Measurements from ENCODE around the gene MDM2.

The MDM2 gene

GRCh38 chr12:68773582-68773981 lies 34.4 kb upstream of the MDM2 start:
- H3K27ac Mint-ChIP-seq, result no peak overlapping the region
- H3K27me3 Mint-ChIP-seq (ENCODE audit: low read depth), result no peaks in the 10 kb centered on the region
- peaks cover 7% of the 10 kb centered on the region for H3K4me1 Mint-ChIP-seq (ENCODE audit: low read depth)
- H3K4me3 Mint-ChIP-seq, result no peak overlapping the region
- no peaks in the 10 kb centered on the region for H3K9me3 Mint-ChIP-seq
- DNase-seq (ENCODE audit: low spot score), result no peak
- H3K36me3 Mint-ChIP-seq (ENCODE audit: low read depth), result no peaks in the 10 kb centered on the region

- Mint-ChIP-seq H3K9me3 (no peaks in the 10 kb centered on the region), H3K4me3 (no peak overlapping the region), H3K36me3 (ENCODE audit: low read depth) (no peaks in the 10 kb centered on the region), H3K27ac (no peak overlapping the region), H3K27me3 (ENCODE audit: low read depth) (no peaks in the 10 kb centered on the region), H3K4me1 (ENCODE audit: low read depth) (peaks cover 7% of the 10 kb centered on the region)
- DNase-seq (ENCODE audit: low spot score), result no peak
Observed at GRCh38 chr12:68775121-68775630, 32.8 kb upstream of the MDM2 start.

DNA sequence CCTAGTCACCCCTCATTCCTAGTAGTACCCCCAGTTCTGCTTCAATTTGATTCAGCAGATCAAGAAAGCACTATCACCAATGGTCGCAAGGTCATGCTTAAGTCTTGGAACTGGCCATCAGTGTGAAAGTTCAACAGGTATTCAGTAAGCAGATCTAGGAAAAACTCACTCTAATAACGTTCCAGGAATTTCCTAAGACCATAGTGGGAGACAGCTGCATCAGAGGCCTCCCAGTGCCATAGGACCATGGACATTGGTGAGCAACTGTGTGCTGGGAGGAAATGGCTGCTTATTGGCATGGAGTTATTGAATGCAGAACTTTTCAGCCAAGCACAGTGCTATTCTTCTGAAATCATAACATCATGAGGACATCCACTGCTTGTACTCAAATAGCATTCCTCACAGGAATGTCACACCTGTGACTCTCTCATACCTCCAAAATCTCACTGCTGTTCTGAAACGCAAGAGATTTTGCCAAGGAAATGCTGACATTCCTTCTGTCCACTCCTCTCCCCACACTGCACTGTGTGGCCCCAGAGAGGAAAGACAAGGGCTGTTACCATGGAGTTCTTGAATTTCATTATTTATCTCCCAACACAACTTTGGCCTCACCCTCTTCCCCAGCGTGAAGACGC lies 30.9 kb upstream of the MDM2 start:
- Mint-ChIP-seq H3K36me3 (ENCODE audit: low read depth) (no peaks in the 10 kb centered on the region), H3K27me3 (ENCODE audit: low read depth) (no peaks in the 10 kb centered on the region), H3K27ac (no peak overlapping the region), H3K4me1 (ENCODE audit: low read depth) (peaks cover 7% of the 10 kb centered on the region), H3K9me3 (no peaks in the 10 kb centered on the region), H3K4me3 (no peak overlapping the region)
- DNase-seq (ENCODE audit: low spot score), result no peak

DNA sequence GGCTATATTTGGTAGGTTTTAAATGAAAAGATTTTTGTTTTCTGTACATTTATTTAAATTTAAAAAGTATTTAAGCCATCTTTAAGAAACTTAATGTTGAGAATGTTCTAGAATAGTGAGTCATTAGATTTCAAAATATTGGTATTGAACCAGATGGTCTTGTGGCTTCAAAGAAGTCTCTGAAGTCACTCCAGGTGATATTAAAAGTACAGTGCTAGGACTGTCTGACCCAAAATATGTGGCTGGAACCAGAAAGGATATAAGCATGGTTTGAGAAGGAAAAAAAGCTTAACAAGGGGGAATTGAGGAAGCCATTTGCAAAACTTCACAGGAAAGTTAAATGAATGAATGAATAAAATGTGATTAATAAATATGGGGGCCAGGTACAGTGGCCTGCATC lies 28.7 kb upstream of the MDM2 start:
- Mint-ChIP-seq H3K4me3 (no peak overlapping the region), H3K27me3 (ENCODE audit: low read depth) (no peaks in the 10 kb centered on the region), H3K27ac (no peak overlapping the region), H3K4me1 (ENCODE audit: low read depth) (no peaks in the 10 kb centered on the region), H3K9me3 (no peaks in the 10 kb centered on the region), H3K36me3 (ENCODE audit: low read depth) (no peaks in the 10 kb centered on the region)
- no peak for DNase-seq (ENCODE audit: low spot score)

- no peaks in the 10 kb centered on the region for H3K27me3 Mint-ChIP-seq (ENCODE audit: low read depth)
- H3K9me3 Mint-ChIP-seq, result no peaks in the 10 kb centered on the region
- H3K4me3 Mint-ChIP-seq, result no peak overlapping the region
- no peak for DNase-seq (ENCODE audit: low spot score)
- H3K36me3 Mint-ChIP-seq (ENCODE audit: low read depth), result no peaks in the 10 kb centered on the region
- H3K27ac Mint-ChIP-seq, result no peak overlapping the region
- H3K4me1 Mint-ChIP-seq (ENCODE audit: low read depth), result no peaks in the 10 kb centered on the region
Observed at GRCh38 chr12:68780731-68781130, 27.2 kb upstream of the MDM2 start.

- H3K27ac Mint-ChIP-seq, result no peak overlapping the region
- no peaks in the 10 kb centered on the region for H3K36me3 Mint-ChIP-seq (ENCODE audit: low read depth)
- no peaks in the 10 kb centered on the region for H3K4me1 Mint-ChIP-seq (ENCODE audit: low read depth)
- no peak overlapping the region for H3K4me3 Mint-ChIP-seq
- DNase-seq (ENCODE audit: low spot score), result no peak
- H3K9me3 Mint-ChIP-seq, result no peaks in the 10 kb centered on the region
- H3K27me3 Mint-ChIP-seq (ENCODE audit: low read depth), result no peaks in the 10 kb centered on the region
Observed at GRCh38 chr12:68781728-68782127, 26.2 kb upstream of the MDM2 start.

- DNase-seq (ENCODE audit: low spot score), result no peak
- H3K9me3 Mint-ChIP-seq, result no peaks in the 10 kb centered on the region
- no peak overlapping the region for H3K4me3 Mint-ChIP-seq
- H3K27me3 Mint-ChIP-seq (ENCODE audit: low read depth), result no peaks in the 10 kb centered on the region
- no peak overlapping the region for H3K27ac Mint-ChIP-seq
- H3K36me3 Mint-ChIP-seq (ENCODE audit: low read depth), result no peaks in the 10 kb centered on the region
- H3K4me1 Mint-ChIP-seq (ENCODE audit: low read depth), result peaks cover 5% of the 10 kb centered on the region
Observed at GRCh38 chr12:68784015-68784414, 24.0 kb upstream of the MDM2 start.

DNA sequence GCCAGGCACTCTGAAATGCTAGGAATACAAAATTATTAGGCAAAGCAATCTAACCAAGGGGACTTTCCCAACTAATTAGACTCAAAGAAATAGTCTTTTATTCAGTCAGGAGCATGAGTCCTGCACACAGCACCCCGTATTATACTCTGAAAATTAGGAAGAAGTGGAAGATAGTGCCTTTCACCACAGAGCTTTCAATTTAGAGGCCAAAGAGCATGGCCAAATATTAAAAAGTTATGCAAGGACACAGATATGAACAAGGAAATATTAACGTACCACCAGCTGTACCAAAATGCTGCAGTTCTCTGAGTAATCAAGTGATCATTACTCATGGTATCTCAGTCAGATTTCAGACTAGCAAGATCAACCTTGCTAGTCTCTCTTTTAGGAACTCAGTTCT lies 22.6 kb upstream of the MDM2 start:
- Mint-ChIP-seq H3K9me3 (no peaks in the 10 kb centered on the region), H3K27ac (no peak overlapping the region), H3K4me3 (no peak overlapping the region), H3K36me3 (ENCODE audit: low read depth) (no peaks in the 10 kb centered on the region), H3K4me1 (ENCODE audit: low read depth) (peaks cover 5% of the 10 kb centered on the region), H3K27me3 (ENCODE audit: low read depth) (no peaks in the 10 kb centered on the region)
- DNase-seq (ENCODE audit: low spot score), result no peak

DNA sequence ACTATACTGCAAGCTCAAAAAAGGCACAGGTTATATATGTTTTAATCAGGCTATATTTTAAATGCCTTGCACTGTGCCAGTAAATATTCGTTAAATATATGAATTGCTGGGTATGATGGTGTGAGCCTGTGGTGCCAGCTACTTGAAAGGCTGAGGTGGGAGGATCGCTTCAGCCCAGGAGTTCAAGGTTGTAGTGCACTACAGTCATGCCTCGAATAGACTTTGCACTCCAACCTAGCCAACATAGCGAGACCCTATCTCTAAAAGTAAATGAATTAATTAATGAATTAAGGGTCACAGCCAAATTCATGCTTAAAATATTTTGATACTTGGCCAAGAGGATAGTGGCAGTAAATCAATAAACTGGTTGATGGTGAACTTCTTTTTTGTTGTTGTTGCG lies 22.2 kb upstream of the MDM2 start:
- peaks cover 5% of the 10 kb centered on the region for H3K4me1 Mint-ChIP-seq (ENCODE audit: low read depth)
- H3K36me3 Mint-ChIP-seq (ENCODE audit: low read depth), result no peaks in the 10 kb centered on the region
- H3K9me3 Mint-ChIP-seq, result no peaks in the 10 kb centered on the region
- no peak overlapping the region for H3K27ac Mint-ChIP-seq
- no peaks in the 10 kb centered on the region for H3K27me3 Mint-ChIP-seq (ENCODE audit: low read depth)
- DNase-seq (ENCODE audit: low spot score), result no peak
- no peak overlapping the region for H3K4me3 Mint-ChIP-seq

- DNase-seq (ENCODE audit: low spot score), result no peak
- peaks cover 5% of the 10 kb centered on the region for H3K4me1 Mint-ChIP-seq (ENCODE audit: low read depth)
- no peak overlapping the region for H3K4me3 Mint-ChIP-seq
- H3K27ac Mint-ChIP-seq, result no peak overlapping the region
- H3K27me3 Mint-ChIP-seq (ENCODE audit: low read depth), result no peaks in the 10 kb centered on the region
- H3K9me3 Mint-ChIP-seq, result no peaks in the 10 kb centered on the region
- H3K36me3 Mint-ChIP-seq (ENCODE audit: low read depth), result no peaks in the 10 kb centered on the region
Observed at GRCh38 chr12:68786929-68787328, 21.0 kb upstream of the MDM2 start.

DNA sequence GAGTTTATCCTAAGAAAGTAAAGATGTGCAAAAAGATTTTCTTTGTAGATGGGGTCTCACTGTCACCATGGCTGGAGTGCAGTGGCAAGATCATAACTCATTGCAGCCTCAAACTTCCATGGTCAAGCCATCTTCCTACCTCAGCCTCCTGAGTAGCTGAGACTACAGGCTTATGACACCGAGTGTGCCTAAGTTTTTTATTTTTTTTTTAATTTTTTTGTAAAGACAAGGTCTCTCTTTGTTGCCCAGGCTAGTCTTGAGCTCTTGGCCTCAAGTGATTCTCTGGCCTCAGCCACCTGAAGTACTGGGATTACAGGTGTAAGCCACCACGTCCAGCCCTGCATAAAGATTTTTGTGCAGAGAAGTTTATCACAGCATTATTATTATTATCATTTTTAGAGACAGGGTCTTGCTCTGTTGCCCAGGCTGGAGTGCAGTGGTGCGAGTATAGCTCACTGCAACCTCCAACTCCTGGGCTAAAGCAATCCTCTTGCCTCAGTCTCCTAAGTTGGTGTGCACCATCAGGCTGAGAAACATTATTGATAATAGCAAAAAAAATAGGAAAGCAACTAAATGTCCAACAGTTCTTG lies 19.3 kb upstream of the MDM2 start:
- H3K27ac Mint-ChIP-seq, result no peak overlapping the region
- H3K27me3 Mint-ChIP-seq (ENCODE audit: low read depth), result no peaks in the 10 kb centered on the region
- H3K4me3 Mint-ChIP-seq, result no peak overlapping the region
- H3K9me3 Mint-ChIP-seq, result no peaks in the 10 kb centered on the region
- no peak for DNase-seq (ENCODE audit: low spot score)
- peaks cover 5% of the 10 kb centered on the region for H3K4me1 Mint-ChIP-seq (ENCODE audit: low read depth)
- H3K36me3 Mint-ChIP-seq (ENCODE audit: low read depth), result no peaks in the 10 kb centered on the region

DNA sequence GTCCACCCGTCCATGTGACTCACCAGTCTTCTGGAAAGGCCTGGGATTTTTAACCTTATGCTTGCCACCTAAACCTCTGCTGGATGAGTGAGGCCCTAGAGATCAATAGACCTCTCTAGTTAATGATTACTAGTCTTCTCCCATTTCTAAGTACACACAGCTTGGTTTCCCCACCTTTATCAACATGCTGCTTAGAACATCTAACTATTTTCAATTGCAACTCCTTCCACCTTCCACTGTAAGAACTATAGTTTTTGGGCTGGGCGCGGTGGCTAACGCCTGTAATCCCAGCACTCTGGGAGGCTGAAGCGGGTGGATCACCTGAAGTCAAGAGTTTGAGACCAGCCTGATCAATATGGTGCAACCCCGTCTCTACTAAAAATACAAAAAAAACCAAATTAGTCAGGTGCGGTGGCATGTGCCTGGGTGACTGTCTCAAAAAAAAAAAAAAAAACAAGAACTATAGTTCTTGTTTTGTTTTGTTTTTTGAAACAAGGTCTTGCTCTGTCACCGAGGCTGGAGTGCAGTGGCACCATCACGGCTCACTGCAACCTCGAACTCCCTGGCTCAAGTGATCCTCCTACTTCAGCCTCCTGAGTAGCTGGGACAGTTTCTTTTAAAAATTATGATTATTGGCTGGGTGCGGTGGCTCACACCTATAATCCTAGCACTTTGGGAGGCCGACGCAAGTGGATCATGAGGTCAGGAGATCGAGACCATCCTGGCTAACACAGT lies 18.7 kb upstream of the MDM2 start:
- no peaks in the 10 kb centered on the region for H3K36me3 Mint-ChIP-seq (ENCODE audit: low read depth)
- no peak for DNase-seq (ENCODE audit: low spot score)
- H3K4me3 Mint-ChIP-seq, result no peak overlapping the region
- peak overlapping the region; percentile 17 for H3K27ac Mint-ChIP-seq
- no peaks in the 10 kb centered on the region for H3K9me3 Mint-ChIP-seq
- no peaks in the 10 kb centered on the region for H3K27me3 Mint-ChIP-seq (ENCODE audit: low read depth)
- H3K4me1 Mint-ChIP-seq (ENCODE audit: low read depth), result peaks cover 5% of the 10 kb centered on the region

- no peaks in the 10 kb centered on the region for H3K36me3 Mint-ChIP-seq (ENCODE audit: low read depth)
- H3K27ac Mint-ChIP-seq, result no peak overlapping the region
- no peak for DNase-seq (ENCODE audit: low spot score)
- no peak overlapping the region for H3K4me3 Mint-ChIP-seq
- peaks cover 5% of the 10 kb centered on the region for H3K4me1 Mint-ChIP-seq (ENCODE audit: low read depth)
- no peaks in the 10 kb centered on the region for H3K9me3 Mint-ChIP-seq
- H3K27me3 Mint-ChIP-seq (ENCODE audit: low read depth), result no peaks in the 10 kb centered on the region
Observed at GRCh38 chr12:68790081-68790951, 17.7 kb upstream of the MDM2 start.

GRCh38 chr12:68790952-68791234 lies 17.1 kb upstream of the MDM2 start:
- no peaks in the 10 kb centered on the region for H3K27me3 Mint-ChIP-seq (ENCODE audit: low read depth)
- H3K4me3 Mint-ChIP-seq, result no peak overlapping the region
- no peaks in the 10 kb centered on the region for H3K36me3 Mint-ChIP-seq (ENCODE audit: low read depth)
- DNase-seq (ENCODE audit: low spot score), result no peak
- peaks cover 5% of the 10 kb centered on the region for H3K4me1 Mint-ChIP-seq (ENCODE audit: low read depth)
- H3K9me3 Mint-ChIP-seq, result no peaks in the 10 kb centered on the region
- no peak overlapping the region for H3K27ac Mint-ChIP-seq

All from T-helper 2 cell treated with Interferon-gamma antibody and Interleukin-4, amounts not matched to agents 5 μg/mL and 100 μg/mL, for 36 hours (primary cell).